Fibroblast of peridontal ligament (primary cell): ENCODE data around the gene PGP.

Source experiments
- DNase-seq: peaks from one replicate; pipeline ENCODE4 v3.0.0-alpha.2; 2010; ENCODE audit errors: extremely low read depth

The PGP gene

GRCh38 chr16:2183671-2184070 lies 31.0 kb downstream of the PGP start:
- DNase-seq: no peak

- DNase-seq: no peak
Observed at GRCh38 chr16:2181952-2182351, 32.7 kb downstream of the PGP start.

GRCh38 chr16:2180962-2181923 lies 33.4 kb downstream of the PGP start:
- no peak for DNase-seq

- DNase-seq: no peak
Observed at GRCh38 chr16:2180461-2180860, 34.2 kb downstream of the PGP start.

GRCh38 chr16:2179576-2179975 lies 35.1 kb downstream of the PGP start:
- no peak for DNase-seq

GRCh38 chr16:2179107-2179501 lies 35.5 kb downstream of the PGP start:
- DNase-seq: no peak

GRCh38 chr16:2178321-2179106 lies 36.1 kb downstream of the PGP start:
- DNase-seq: no peak

GRCh38 chr16:2177561-2177960 lies 37.1 kb downstream of the PGP start:
- DNase-seq: no peak

- DNase-seq: no peak
Observed at GRCh38 chr16:2177101-2177500, 37.5 kb downstream of the PGP start.

GRCh38 chr16:2176047-2176446 lies 38.6 kb downstream of the PGP start:
- no peak for DNase-seq

GRCh38 chr16:2175454-2175853 lies 39.2 kb downstream of the PGP start:
- DNase-seq: no peak

GRCh38 chr16:2174396-2175131 lies 40.1 kb downstream of the PGP start:
- DNase-seq: no peak

GRCh38 chr16:2173916-2174315 lies 40.7 kb downstream of the PGP start:
- DNase-seq: no peak

- DNase-seq: no peak
Observed at GRCh38 chr16:2173366-2173765, 41.3 kb downstream of the PGP start.

GRCh38 chr16:2172688-2173335 lies 41.8 kb downstream of the PGP start:
- no peak for DNase-seq

- no peak for DNase-seq
Observed at GRCh38 chr16:2171601-2172178, 43.0 kb downstream of the PGP start.

- no peak for DNase-seq
Observed at GRCh38 chr16:2170587-2171435, 43.8 kb downstream of the PGP start.

- no peak for DNase-seq
Observed at GRCh38 chr16:2170080-2170479, 44.6 kb downstream of the PGP start.

- no peak for DNase-seq
Observed at GRCh38 chr16:2167068-2167638, 47.5 kb downstream of the PGP start.
